Activated gamma-delta T cell treated with anti-CD3 and anti-CD28 coated beads, Interleukin-2, amount 50 U/mL, for 16 hours (primary cell): ENCODE measurements around the gene LRGUK.

ENCODE experiments used
- DNase-seq: peaks from one replicate; pipeline ENCODE4 v3.0.0-alpha.2; 2020; ENCODE audit warnings: low read depth

Gene LRGUK

DNA sequence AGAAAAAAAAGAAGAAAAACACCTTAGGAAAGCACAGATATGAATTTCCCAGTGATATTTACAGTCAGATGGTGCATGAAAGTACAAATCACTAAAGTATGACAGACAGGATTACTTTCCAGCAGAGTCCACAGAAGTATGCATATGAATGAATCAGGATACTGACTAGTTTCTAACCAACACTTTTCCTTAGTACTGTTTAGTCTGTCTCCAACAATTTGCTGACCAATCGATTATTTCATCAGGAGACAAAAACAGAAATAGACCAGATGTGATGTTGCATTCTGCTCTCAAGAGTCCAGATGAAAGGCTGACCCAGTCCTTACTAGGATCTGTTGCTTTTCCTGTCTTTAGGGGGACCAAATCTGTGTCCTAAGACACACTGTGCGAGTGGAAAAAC lies 175.0 kb downstream of the LRGUK start:
- no peak for DNase-seq

DNA sequence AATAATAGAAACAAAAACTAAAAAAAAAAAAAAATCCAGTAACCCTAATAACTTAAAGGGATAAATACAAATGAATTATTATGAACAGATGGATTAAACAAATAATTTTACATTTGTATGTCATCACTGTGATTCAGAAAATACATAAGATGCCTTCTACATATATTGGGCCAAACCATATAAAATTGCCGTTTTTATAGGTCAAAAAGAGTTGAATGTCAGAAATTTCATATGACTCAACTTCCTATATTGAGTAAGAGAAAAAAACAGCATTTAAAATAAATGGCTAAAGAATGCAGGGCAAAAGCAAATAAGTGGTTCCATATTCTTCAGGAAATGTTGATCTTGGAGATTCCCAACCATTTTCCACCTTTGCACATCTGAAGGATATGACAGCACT lies 180.2 kb downstream of the LRGUK start:
- no peak for DNase-seq

DNA sequence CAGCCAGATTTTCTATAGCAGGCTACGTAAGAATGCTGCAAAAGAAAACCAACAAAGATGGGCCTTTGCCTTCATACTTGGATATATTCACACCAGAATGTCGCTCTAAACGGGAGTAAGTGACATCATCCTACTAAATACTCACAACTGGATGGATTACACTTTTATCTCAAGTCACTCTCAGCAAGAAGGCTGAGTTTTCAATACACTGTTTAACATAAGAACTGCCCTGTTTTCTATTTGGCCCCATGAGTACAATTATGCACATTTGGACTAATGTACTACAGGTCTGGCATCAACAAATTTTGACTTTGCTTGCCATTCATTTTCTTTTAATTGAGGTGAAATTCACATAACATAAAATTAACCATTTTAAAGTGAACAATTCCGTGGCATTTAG lies 181.4 kb downstream of the LRGUK start:
- no peak for DNase-seq

DNA sequence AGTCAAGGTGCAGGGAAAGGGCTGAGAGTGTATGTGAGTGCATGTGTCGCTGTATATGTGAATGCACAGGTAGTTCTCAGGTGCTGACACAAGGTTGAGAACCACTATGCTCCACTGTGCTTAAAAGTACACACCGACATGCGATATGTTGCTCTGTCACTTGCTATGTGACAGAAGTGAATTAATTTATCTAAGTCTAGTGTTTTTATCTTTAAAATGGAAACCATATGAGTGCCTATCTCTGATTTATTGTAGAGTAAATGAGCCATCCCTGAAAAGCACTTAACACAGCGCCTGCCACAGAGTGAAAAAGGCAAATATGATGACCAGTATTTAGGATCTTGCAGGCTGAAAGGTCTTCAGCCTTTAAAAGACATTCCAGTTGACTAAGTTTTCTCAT lies 184.7 kb downstream of the LRGUK start:
- DNase-seq = no peak

DNA sequence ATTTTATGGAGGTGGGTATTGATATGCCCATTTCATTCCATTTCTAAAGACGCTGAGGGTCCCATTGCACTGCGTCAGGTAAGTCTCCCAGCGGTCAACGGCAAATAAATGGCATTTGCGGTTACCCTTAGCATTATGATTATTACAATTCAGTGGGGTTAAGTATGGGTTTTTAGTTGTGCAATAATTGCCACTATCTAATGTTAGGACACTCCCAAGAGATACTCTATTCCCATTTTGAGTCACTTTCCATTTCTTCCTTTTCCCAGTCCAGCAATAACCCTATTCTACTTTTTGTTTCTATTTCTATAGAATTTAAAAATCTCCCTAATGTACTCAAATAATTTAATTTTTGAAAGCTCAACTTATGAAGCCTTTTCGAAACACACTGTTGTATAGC lies 185.6 kb downstream of the LRGUK start:
- no peak for DNase-seq

DNA sequence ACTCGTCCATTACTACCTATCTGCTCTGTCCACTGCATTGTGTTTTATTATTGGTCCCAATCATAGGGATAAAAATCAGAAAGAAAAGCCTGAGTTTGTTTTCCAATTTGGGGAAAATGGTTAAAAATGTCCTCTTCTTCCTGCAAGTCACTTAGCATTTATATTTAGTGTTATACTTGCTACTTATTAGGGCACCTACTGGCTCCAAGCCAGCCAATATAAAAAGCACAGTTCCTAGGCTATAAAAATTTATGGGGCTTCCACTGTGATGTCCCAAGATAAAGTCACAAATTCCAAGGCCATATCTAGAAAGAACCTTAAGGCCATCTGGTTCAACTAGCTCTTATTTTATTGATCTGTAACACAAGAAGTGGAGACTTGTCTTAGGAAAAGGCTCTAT lies 186.4 kb downstream of the LRGUK start:
- DNase-seq = no peak
